HG03378 (cell line): ENCODE results near the gene CHADL.
A peak's percentile ranks its signal among the peaks of the same experiment; 100 is the strongest.

ENCODE experiments used
- ATAC-seq: cut with Tn5 transposase; IDR thresholded peaks from one replicate; pipeline ENCODE4 v1.9.1; 2021; ENCODE audit warnings: mild to moderate bottlenecking, moderate library complexity; ENCODE audit not compliant: unreplicated experiment

The CHADL gene

DNA sequence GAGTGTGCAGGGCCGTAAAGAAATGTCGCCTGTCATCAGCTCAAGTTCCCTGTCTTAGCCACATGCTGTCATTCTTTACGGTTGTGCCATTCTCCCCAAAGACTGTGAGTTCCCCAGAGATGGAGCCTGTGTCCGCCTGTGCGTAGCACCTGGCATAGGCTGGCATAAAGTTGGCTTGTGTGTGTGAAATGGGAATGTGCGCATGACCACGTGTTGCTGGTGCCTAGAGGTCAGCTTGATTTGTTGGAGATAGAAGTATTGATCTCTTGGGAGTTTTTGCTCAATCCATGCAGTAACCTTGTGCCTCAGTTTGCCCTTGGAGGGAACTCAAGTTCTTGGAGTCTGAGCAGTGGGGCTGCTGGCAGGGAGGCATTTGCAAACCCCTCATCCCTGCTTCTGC lies 9.4 kb downstream of the CHADL start:
- ATAC-seq, result no peak

DNA sequence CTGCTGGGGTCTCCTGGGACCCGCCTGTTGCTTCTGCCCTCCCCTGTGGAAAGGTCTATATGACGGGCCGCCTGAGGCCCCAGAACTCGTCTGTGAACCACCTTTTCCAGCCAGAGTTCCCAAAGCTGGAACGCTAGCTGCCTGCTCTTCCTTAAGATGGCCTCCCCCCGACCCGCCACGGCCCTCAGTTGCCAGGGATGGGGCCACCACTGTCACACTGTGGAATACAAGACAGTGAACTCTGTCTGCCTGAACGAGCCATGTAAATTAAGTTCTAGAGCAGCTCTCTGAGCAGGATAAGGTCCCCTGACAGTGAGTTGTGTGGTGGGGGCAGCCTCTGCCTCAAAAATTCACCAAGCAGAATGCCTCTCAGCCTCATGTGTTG lies 10.3 kb downstream of the CHADL start:
- no peak for ATAC-seq

DNA sequence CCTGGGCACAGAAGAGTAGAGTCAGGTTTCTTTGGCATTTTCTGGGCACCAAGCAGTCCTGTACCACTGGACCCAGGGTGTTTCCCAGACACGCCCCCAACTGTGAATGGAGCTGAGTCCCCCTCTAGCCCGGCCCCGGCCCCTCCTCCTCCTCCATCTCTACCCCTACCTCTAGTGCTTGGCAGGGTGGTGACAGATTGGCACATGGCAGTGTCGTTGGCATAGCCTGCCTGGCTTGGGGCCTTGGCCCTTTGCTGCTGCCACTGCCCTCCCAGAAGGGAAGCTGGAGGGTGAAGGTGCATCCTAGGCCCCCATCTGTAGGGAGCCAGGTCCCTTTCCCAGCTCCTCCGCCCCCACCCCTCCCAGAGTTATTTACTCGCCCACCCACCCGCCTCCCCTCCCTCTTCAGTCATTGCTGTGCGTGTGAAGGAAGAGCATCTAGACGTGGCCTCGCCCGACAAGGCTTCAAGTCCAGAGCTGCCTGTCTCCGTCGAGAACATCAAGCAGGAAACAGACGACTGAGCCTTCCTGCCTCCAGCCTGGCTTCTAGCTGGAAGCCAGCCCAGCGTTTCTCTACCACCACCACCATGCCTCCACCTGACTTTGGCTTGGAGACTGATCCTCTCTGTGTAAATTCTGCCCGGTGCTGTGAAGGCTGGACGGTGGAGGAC lies 10.9 kb downstream of the CHADL start:
- ATAC-seq, result no peak

DNA sequence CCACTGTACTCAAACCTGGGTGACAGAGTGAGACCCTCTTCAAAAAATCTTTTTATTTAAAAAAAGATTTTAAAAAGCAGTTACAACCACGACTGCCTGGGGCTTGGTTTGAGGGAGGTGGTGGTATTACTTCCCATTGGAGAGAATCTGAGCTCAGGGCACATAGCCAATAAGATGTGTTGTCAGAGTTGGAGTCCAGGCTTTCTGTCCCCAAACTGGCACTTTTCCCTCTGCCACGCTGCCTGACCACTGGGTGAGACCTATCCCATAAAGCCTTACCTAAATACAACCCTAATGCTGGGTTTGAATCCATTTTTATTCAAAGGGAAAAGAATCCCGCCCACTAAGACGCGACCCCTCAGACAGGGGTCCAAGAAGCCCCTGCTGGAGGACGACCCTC lies 11.5 kb downstream of the CHADL start:
- ATAC-seq, result no peak

DNA sequence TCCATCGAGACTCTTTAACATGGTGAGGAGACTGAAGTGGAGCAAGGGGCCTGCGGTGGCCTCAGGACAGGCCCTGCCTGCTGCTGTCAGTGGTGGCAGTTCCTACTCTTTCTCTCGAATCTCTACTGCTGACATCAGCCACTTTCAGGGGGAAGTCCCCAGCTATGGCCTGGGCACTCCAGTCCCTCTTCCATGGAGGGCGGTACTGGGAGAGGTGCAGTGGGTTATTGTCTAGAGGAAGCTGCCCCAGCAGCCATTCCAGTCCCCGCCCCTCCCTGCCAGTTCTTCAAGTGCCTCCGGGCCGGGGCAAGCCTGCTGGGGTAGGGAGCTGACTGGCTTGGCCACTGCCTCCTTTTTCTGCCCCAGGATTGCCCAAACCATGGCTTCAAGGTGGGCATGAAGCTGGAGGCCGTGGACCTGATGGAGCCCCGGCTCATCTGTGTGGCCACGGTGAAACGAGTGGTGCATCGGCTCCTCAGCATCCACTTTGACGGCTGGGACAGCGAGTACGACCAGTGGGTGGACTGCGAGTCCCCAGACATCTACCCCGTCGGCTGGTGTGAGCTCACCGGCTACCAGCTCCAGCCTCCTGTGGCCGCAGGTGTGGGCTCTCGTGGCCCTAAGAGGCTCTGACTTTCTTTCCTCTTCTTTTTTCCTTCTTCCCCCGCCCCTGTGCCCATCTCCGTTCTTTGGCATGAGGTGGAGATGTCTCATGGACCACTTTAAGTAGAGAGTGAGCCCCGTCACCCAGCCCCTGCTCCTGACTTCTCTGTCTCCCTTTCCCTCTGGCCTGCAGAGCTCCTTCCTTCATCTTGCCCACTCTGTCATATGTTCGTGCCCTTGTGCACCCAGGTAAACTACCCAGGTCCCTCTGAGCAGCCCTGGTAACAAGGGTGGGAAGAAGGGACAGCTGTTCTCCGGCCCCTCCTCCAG lies 13.7 kb downstream of the CHADL start:
- no peak for ATAC-seq

DNA sequence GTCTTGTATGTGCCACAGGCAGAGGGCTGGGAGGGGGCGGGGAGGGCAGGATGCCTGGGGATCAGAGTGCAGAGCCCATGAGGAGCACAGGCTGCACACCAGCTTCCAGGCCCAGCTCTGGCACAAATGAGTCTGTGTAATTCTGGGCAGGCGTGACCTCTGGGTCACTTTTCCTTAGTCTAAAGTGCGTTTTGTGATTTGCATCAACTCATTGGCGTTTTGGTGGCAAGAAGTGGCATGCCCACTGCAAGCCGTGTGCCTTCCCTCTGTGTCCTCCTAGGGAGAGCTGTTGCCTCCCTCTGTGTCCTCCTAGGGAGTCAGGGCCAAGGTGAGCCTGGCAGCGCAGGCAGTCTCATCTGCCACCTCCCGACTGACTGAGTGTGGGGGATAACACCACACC lies 17.2 kb downstream of the CHADL start:
- ATAC-seq, result no peak

DNA sequence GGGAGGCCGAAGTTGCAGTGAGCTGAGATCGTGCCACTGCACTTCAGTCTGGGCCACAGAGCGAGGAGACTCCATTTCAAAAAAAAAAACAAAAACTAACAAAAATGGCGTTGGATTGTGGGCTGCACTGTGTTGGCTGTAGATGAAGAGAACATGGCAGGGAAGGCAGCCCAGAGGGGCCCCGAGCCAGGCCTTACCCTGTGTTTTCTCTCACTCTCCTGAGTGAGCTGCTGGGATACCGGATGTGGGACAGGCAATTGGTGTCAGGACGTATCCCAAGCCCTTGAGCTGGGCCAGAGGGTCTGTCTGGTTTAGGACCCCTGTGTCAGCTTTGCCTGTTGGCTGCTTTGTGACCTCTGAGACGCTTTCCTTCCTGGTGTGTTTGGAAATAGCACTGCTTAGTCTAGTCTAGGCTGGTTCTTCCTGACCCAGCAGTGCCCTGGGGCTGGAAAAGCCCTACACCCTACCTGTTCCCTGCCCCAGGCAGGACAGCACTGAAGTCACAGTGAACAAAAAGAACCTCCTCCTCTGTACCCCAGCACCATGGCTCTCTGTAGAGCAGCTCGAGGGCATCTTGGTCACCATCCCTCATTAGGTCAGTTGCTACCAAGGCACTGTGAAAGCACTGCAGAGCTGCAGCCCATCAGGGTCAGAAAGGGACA lies 17.8 kb downstream of the CHADL start:
- ATAC-seq, result no peak

DNA sequence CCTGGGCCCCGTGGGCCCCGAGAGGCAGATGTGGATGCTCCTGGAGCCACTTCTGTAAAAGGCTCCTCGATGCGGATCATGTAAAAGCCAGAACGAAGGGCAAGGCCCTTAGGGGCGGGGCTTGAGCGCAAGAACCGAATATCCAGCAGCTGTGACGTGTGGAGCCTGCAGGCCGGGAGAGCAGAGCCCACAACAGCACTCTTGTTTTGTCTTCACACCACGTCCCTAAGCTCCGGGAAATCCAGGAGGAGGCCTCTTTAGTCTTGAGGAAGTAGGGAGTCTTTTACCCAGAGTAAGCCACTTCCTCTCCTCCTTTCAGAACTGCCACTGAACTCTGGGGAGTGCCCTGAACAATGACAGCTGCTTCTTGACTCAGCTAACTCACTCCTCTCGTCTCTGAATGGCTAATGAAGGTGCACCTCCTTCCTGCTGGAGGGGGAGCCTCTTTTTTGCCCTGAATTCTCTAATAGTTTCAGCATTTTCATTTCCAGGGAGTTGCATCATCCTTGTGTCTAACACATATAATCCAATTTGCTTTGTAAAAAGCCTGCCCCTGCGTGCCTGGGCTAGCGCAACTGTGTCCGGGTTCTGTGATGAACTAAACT lies 23.1 kb downstream of the CHADL start:
- ATAC-seq, result no peak

DNA sequence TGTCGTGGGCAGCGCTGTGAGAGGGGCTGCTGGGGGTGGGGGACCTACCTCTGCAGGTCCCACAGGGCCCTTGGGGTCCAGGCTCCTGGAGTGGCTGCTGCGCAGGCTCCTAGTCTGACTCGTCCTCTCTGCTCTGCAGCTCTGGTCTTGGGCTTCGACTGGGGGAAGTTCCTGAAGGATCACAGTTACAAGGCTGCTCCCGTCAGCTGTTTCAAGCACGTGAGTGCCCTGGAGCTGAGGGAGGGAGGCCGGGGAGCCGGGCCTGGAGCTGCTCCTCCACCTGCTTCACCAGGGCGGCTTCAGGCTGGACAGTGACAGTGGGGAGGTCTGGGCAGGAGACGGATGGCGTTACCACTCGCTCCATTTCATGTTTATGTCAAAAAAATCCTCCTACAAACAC lies 23.7 kb downstream of the CHADL start:
- no peak for ATAC-seq

DNA sequence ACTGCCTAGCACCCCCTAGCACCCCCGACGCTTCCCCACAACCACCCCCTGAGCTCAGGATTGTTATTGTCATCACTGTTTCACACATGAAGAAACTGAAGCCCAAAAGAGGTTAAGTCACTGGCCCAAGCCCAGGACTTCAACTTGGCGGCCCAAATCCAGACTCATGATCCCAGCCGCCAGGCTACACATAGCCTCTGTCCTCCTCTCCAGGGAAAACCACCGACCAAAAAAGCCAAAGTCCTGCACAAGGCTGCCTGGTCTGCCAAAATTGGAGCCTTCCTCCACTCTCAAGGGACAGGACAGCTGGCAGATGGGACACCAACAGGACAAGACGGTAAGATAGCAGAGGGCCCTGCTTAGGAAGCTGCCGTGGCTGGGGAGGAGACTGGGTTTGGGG lies 24.8 kb downstream of the CHADL start:
- no peak for ATAC-seq

DNA sequence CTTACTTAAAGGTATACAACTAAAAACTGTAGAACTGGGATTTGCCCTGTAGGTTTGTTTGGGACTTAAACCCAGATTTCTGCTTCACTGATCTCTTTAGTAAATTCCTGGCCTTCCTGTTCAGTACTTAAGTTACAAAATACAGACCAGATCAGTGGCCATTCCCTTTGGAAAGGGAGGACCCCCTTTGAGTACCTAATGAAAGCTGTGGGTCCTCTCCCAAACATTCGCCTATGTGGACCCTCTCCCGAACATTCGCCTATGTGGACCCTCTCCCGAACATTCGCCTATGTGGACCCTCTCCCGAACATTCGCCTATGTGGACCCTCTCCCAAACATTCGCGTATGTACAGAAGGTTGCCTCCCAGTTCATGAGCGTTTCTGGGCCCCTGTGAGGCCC lies 25.3 kb downstream of the CHADL start:
- no peak for ATAC-seq

DNA sequence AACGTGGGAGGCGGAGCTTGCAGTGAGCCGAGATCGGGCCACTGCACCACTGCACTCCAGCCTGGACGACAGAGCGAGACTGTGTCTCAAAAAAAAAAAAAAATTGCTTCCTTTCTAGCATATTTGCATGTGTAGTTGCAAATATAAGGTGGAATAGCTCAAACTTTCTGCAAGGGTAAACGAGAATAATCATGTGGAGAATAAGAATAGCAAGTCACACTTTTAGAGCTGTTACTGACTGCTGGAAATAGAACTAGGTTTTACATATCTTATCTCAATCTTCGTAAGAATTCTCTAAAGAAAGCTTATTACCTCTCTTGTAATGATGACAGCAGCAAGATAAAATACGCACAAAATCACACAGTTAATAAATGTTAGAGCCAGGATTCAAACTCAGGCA lies 34.0 kb downstream of the CHADL start:
- ATAC-seq, result no peak

DNA sequence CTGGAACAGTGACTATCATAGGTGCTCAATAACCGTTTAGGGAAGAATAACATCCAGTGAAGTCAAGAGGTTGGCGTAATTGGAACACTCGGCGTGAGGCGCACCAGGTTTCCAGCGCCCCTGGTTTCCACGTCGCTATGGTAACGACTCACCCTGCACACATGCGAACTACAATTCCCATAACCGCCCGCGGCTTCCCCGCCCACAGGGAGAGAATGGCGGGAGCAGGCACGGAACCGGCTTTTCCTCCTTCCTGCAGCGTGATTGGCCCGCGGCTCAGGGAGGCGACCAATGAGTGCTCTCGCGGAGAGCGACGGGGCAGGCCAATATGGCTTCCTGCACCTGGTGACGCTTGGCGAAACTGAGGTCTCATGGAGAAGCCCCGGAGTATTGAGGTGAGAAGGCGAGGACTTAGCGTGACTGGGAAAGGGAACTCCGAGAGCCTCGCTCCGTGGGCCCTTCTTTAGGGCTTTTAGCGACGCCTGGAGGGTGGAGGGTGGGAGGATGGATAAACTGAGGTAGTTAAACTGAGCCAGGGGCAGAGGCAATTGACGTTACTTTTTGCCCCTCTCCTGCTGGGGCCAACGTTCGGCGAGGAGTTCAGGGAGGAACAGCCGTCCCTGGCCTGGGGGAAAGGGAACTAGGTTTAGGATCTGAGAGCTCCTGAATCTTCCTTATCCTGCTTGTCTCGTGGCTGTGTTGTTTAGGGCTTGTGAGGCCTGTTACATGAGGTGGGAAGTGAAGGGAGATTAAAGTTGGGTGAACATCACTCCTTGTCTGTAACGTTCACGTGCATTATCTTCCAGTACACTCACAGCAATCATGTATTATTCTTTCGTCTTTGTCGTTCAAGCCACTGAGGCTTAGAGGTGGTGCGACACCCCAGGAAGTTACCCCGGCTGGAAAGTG lies 35.5 kb downstream of the CHADL start, which contains the start of gene L3MBTL2:
L3MBTL2 (plus strand) TSS at position 321 of the 909 bp plus-strand sequence; CDS start at position 372, 51 bp downstream.
- peak; percentile 87 for ATAC-seq

DNA sequence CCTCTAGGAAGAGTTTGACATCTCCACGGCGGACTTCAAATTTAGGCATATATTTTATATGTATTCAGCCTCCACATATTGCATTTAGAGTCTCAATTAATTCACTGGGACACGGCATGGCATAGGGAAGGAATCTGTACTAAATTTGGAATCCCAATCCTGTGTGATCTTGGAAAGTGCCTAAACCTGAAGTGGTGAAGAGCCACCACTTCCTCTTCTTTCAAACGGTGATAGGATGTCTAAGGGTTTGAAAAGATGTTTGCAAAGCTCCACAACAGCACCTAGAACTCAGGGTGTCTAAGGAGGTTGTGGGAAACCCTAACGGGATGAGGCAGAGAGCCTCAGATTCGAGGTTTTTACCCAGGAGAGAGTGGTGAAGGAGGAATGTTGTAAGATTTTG lies 36.7 kb downstream of the CHADL start:
- no peak for ATAC-seq

DNA sequence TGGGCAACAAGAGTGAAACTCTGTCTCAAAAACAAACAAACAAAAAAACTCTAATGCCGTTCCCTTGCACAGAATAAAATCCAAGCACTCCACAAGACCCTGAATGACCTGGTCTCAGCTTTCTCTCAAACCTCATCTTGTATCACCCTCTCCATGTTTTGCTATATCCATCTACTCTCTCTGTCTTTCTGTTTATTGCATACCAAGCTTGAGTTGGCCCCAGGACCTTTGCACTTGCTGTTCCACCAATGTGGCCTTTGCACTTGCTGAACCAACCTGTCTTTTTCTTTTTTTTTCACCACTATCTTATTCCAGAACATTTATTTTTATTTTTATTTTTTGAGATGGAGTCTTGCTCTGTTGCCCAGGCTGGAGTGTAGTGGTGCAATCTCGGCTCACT lies 37.6 kb downstream of the CHADL start:
- no peak for ATAC-seq

DNA sequence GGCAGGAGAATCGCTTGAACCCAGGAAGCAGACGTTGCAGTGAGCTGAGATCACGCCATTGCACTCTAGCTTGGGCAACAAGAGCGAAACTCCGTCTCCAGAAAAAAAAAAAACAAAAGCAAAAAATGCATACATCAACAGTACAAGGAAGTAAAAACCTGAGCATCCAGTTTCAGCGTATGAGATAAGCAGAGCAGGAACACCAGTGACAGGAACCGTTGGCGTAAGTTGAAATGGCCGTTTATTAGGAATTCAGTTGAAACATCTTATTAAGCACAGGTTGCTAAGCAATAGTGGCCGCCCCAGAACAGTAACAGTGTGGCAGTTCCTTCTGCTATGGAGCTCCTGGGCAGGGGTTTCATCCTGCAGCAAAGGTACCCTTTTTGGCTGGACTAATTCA lies 39.6 kb downstream of the CHADL start:
- ATAC-seq, result no peak

DNA sequence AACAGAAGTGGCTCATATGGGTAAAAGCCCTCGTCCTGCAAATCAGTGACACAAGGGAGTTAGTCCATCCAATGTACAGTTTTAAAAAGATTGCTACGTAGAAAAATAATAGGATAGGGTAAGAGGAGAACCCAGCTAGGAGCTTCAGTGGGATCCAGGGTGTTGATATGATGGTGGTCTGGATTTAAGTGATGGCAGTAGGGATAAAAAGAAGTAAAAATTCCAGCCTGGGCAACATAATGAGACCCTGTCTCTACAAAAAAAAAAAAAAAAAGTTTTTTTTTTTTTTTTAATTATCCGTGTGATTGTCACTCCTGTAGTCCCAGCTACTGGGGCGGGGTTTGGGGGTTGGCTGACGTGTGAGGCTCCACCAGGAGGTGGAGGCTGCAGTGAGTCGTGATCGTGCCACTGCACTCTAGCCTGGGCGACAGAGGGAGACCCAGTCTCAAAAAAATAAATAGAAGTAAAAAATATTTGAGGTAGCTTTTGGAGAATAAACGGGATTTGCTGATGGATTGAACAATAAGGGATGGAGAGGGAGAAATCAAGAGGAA lies 42.6 kb downstream of the CHADL start:
- ATAC-seq, result no peak

DNA sequence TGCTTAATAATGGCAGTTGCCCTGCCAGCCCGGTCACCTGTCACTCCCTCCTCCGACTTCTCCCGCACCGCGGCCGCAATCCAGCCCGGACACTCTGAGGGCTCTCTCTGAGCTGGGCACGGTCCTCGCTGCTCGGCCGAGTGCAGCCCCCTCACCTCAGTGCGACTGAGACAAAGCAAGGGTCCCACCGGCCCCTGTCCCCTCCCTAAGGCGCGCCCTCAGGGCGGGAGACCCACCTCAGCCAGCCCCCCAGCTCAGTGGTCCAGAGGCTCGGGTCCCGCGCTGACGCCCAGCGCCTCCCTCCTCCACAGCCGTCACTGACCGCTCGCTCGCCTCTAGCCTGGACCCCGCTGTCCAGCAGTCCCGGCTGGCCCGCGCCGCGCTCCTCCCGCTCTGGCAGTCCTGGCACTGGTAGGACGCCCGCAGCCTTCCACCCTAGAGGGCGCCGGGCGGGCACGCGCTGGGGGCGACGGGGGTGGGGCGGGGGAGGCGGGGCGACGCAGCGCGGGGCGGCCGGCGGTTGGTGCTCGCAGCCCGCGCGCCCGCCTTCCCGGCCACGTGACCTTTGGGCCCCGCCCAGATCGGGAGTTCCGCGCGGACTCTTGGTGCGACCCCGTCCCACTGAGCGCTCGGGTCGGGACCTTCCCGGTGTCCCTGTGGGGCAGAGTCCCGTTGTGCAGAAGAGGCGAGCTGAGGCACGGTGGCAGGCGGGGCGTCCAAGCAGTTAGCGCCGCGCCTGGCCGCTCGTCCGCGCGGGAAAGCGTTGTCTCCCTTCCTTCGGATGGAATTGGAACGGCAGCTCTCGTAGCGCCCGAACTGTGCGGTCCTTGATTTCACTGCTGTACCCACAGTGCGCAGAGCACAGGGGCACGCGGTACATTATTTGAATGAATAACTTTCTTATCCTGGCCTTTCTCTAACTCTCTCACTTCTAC lies 43.4 kb downstream of the CHADL start:
- ATAC-seq, result no peak

DNA sequence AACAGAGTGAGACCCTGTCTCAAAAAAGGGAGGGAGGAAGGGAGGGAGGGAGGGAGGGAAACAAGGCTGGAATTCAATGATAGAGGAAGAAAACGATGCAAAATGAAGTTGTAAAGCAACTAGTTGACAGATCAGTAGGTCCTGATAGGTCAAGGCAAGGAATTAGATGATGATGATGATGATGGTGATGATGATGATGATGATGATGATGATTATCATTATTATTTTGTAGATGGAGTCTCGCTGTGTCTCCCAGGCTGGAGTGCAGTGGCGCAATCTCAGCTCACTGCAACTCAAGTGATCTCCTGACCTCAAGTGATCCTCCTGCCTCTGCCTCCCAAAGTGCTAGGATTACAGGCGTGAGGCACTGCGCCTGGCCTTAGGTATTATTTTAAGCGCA lies 46.9 kb downstream of the CHADL start:
- ATAC-seq, result no peak
